T1000 (cell line): ENCODE data around the gene IFNL1.
"Not testable (repeated sequence)": the region's sequence is repeated elsewhere in the genome, so short reads cannot be mapped to it uniquely, and the experiment has no call there.

ENCODE experiments used
- DNase-seq: peaks from one replicate; lab custom pipeline; 2025; ENCODE audit warnings: mixed read lengths; lab: John Stamatoyannopoulos, UW

IFNL1 gene

GRCh38 chr19:39332293-39332692 lies 36.1 kb downstream of the IFNL1 start:
- DNase-seq = no peak

DNA sequence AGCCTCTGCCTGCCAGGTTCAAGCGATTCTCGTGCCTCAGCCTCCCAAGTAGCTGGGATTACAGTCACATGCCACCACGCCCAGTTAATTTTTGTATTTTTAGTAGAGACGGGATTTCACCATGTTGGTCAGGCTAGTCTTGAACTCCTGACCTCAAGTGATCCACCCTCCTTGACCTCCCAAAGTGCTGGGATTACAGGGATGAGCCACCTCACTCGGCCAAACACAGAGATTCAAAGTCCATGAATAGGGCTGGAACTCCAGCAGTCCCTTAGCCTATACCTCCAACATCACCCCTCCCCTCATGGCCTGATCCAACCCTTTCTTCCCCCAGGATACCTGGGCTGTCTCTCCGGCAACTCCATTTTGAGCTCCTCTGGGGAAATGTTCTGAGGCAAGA lies 36.5 kb downstream of the IFNL1 start:
- not testable (repeated sequence) for DNase-seq

DNA sequence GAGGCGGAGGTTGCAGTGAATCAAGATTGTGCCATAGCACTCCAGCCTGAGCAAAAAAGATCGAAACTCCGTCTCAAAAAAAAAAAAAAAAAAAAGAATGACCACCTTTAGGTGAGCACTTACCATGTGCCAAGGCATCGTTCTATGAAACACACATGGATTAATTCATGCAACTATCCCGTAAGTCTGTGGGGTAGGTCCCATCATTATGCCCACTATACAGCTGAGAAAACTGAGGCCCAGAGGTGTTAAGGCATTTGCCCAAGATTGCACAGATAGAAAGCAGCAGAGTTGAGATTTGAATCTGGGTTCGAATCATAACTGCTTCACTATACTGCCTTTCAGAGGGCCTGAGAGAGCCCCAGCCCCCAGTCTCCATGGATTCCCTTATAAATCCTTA lies 37.3 kb downstream of the IFNL1 start:
- DNase-seq = no peak

DNA sequence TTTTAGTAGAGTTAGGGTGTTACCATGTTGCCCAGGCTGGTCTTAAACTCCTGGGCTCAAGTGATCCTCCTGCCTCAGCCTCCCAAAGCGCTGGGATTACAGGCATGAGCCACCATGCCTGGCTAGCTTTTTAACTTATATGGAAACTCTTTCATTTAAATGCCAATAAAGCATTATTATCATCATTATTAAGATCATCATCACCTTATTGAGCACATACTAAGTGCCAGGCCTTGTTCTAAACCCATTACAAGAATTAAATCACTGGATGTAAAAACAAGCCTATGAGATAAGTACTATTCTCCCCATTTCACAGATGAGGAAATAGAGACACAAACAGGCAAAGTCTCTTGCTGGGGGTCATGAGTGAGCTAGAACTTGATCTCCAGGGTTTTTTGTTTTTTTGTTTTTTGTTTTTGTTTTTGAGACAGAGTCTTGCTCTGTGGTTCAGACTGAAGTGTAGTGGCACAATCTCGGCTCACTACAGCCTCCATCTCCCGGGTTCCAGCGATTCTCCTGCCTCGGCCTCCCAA lies 38.3 kb downstream of the IFNL1 start:
- no peak for DNase-seq

DNA sequence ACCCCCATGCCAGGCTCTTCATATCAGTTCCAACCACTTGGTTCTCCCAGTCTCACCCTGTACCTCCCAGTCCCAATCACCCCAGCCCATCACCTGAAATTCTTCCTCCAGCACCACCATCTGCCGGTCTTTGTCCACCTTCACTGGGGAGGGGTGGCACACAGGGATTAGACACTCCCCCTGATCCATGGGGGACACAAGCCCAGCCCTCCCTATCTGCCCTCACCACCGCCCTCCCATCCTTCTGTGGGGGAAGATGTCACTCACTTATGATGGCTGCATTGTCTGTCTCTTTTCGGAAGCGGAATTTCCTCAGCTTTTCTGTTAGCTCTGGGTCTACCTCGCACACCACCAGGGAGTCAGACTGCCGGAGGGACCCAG lies 39.0 kb downstream of the IFNL1 start:
- no peak for DNase-seq

DNA sequence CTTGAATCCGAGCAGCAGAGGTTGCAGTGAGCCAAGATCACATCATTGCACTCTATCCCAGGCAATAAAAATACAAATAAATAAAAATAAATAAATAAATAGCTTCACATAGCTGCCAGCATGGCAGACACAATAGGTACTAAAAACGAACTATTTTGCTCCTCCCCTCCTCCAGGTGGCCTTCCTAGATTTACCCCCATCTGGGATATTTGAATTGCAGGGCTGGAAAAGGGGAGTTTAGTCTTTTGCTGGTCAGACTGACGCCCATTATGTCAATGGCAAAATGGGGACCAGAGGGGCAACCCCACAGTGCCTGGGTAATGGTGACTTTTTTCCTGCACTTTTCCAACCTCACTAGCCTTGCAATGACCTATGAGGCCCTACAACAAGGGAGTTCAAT lies 40.3 kb downstream of the IFNL1 start:
- DNase-seq = no peak

- DNase-seq = no peak
Measured at GRCh38 chr19:39339674-39340073, 43.5 kb downstream of the IFNL1 start.

DNA sequence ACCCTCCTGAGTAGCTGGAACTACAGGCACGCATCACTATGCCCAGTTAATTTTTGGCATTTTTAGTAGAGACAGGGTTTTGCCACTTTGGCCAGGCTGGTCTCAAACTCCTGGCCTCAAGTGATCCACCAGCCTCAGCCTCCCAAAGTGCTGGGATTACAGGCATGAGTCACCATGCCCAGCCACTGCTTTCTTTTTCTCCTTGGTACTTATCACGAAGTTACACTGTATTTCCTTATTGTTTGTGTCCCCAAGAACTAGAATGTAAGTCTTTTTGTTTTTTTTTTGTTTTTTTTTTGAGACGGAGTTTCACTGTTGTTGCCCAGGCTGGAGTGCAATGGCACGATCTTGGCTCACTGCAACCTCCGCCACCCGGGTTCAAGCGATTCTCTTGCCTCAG lies 43.9 kb downstream of the IFNL1 start:
- not testable (repeated sequence) for DNase-seq

GRCh38 chr19:39341129-39341718 lies 45.0 kb downstream of the IFNL1 start:
- no peak for DNase-seq

DNA sequence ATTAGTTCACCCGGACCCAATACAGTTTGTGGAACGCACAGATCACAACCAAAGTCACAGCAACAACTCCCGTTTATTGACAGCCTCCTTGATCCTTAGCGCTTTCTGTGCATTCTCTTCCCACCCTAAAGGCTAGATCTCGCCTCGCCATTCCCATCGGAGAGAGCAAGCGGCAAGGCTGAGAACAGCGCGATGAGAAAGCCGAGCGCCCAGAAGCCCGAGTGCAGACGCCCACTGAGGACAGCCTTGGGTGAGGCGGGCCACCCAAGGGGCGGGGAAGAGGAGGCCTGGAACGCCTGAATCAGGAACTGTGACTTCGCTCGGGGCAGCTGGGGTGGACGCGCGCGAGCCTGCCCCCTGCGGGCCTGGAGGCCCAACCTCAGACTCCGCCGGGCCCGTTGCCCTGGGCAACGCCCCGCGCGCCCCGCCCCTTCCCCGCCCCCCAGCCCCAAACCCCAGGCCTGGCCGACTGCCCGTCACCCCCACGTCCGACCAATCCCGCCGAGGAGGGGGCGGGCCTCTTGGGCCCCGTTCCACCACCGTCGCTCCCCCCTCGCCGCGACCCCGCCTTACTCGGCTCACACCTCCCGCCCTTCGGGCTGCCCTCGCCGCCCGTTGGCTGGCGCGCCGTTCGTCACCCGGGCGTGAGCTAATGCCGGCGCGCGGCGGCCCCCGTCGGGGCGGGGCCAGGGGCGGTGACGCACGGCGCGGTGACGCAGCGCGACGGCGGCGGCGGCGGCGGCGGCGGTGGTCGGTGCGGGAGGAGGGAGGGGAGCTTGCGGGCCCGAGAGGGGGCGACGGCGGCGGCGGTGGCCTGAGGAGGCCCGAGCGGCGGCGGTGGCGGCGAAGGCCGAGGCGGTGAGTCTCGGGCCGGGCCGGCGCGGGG lies 45.8 kb downstream of the IFNL1 start, which contains the start of gene SAMD4B:
TSS of gene SAMD4B (plus strand) at position 703 of the 886 bp plus-strand sequence. CDS start 14,473 bp downstream, outside the sequence.
- peak; percentile 99 for DNase-seq

- DNase-seq = no peak
Measured at GRCh38 chr19:39342647-39343305, 46.6 kb downstream of the IFNL1 start.

DNA sequence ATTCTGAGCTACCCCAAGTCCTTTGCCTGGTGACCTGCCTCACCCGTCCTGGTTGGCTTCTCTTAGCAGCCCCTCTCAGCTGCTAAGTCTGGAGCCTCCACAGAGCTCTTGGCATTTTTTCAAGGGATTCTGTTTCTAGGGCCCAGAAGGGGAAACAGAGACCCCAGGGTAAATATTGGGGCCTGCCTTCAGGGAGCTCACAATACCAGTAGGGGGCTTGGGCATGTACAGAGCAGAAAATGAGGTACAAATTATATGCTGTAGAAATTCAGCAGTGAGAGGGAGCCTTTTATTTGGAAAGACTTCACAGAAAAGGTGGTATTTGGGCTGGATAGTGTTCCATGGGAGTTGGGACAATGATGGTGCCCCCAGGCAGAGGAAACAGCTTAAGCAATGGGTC lies 49.7 kb downstream of the IFNL1 start:
- no peak for DNase-seq

DNA sequence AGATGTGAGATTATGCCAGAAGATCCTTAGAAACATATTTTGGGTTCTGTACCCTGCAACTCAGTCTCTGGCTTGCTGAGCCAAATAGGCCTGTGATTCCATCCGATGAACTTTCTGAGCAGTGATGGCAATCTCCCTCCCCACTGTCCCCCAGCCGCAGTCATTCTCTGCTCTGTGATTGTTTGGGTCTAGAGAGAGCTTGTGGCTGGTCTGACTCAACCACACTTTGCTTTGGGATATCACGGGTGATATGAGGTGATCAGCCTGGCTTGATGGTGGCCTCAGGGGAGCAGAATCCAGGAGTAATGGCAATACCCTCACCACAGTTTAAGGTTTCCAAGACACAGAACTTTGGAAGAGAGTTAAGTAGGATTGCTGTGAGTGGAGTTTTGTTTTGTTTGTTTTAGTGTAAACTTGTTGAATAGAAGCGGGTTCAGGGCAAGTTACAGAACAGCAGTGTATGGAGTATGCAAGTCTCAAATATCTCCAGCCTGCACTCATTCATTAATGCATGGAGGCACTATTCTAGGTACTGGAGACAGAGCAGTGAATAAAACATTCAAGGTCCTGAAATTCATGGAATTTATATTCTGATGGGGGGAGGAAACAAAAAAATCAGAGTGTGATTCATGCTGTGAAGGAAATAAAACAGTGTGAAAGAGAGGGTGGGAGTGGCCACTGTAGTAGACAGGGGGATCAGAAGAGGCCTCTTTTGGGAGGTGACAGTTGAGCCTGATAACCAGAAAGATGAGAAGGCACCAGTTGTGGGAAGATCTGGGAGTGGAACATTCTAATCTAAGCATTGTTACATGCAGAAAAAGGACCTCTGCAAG lies 51.3 kb downstream of the IFNL1 start:
- no peak for DNase-seq
